ENCODE data around the gene RNF225. TPM values are rescaled to one million over a fixed set of nuclear protein-coding genes. Genes with fewer than 3 reads are reported as not detected.

The RNF225 gene
- total RNA-seq, 1 donor from 2014 or later: not detected

GRCh38 chr19:58385313-58385890, 10.1 kb upstream of the RNF225 start:
- DNase-seq: peak; percentile 28
- no peak for ATAC-seq
- intact Hi-C loops (cut with micrococcal nuclease): no loop called here

GRCh38 chr19:58385891-58386575, 9.4 kb upstream of the RNF225 start:
- intact Hi-C loops (cut with micrococcal nuclease): no loop called here
- ATAC-seq (peak; percentile 17), DNase-seq (peak; percentile 49)

GRCh38 chr19:58386576-58387337, 8.7 kb upstream of the RNF225 start, which contains the start of gene RPS5:
Gene RPS5, plus strand, starts transcription at chr19:58387269. Its CDS starts 869 bp downstream, at chr19:58388138.
- ATAC-seq (peak; percentile 95), DNase-seq (peak; percentile 96)
- intact Hi-C loops (cut with micrococcal nuclease): no loop called here

GRCh38 chr19:58387338-58388174, 7.9 kb upstream of the RNF225 start:
- intact Hi-C loops (cut with micrococcal nuclease): no loop called here
- ATAC-seq (no peak), DNase-seq (no peak)

- intact Hi-C loops (cut with micrococcal nuclease): no loop called here
- ATAC-seq (no peak), DNase-seq (no peak)
These were observed 7.3 kb upstream of the RNF225 start for GRCh38 chr19:58388175-58388526.

GRCh38 chr19:58392945-58393724, 2.3 kb upstream of the RNF225 start:
- ATAC-seq: no peak
- no peak for DNase-seq
- intact Hi-C loops (cut with micrococcal nuclease): no loop called here

- DNase-seq: no peak
- no peak for ATAC-seq
- intact Hi-C loops (cut with micrococcal nuclease): no loop called here
These were observed 1.8 kb upstream of the RNF225 start for GRCh38 chr19:58393725-58394033.

GRCh38 chr19:58394821-58395219, 636 bp upstream of the RNF225 start:
- intact Hi-C loops (cut with micrococcal nuclease): no loop called here
- no peak for ATAC-seq
- no peak for DNase-seq

GRCh38 chr19:58395979-58396627, 647 bp downstream of the RNF225 start:
- DNase-seq (no peak), ATAC-seq (no peak)
- intact Hi-C loops (cut with micrococcal nuclease): no loop called here

- intact Hi-C loops (cut with micrococcal nuclease): no loop called here
- DNase-seq (no peak), ATAC-seq (no peak)
These were observed 1.5 kb downstream of the RNF225 start for GRCh38 chr19:58396691-58397532.

GRCh38 chr19:58397533-58398037, 2.1 kb downstream of the RNF225 start:
- DNase-seq (no peak), ATAC-seq (no peak)
- intact Hi-C loops (cut with micrococcal nuclease): no loop called here

GRCh38 chr19:58398087-58398486, 2.6 kb downstream of the RNF225 start:
- intact Hi-C loops (cut with micrococcal nuclease): no loop called here
- DNase-seq: no peak
- ATAC-seq: no peak

- ATAC-seq (no peak), DNase-seq (no peak)
- intact Hi-C loops (cut with micrococcal nuclease): no loop called here
These were observed 3.1 kb downstream of the RNF225 start for GRCh38 chr19:58398545-58398944.

GRCh38 chr19:58399903-58400302, 4.4 kb downstream of the RNF225 start:
- no peak for DNase-seq
- no peak for ATAC-seq
- intact Hi-C loops (cut with micrococcal nuclease): no loop called here

- ATAC-seq (peak; percentile 1), DNase-seq (no peak)
- intact Hi-C loops (cut with micrococcal nuclease): no loop called here
These were observed 5.0 kb downstream of the RNF225 start for GRCh38 chr19:58400316-58400915.

GRCh38 chr19:58400916-58401839, 5.7 kb downstream of the RNF225 start:
- peak; percentile 99 for ATAC-seq
- intact Hi-C loops (cut with micrococcal nuclease): no loop called here
- DNase-seq: peak; percentile 100

Data from left ventricle myocardium superior (tissue), 1 donor.